NCI-H2171 (cell line): ENCODE results near the gene ARRB1.

ENCODE experiments used
- DNase-seq: peaks from one replicate; lab custom pipeline; 2025; lab: John Stamatoyannopoulos, UW

The ARRB1 gene

GRCh38 chr11:75273411-75274391 is 77.8 kb downstream of the ARRB1 start:
- no peak for DNase-seq

GRCh38 chr11:75272821-75273301 is 78.6 kb downstream of the ARRB1 start:
- no peak for DNase-seq

- DNase-seq = no peak
These were observed 79.1 kb downstream of the ARRB1 start for GRCh38 chr11:75272391-75272790.

- DNase-seq = no peak
These were observed 79.7 kb downstream of the ARRB1 start for GRCh38 chr11:75271730-75272129.

- no peak for DNase-seq
These were observed 80.5 kb downstream of the ARRB1 start for GRCh38 chr11:75270896-75271418.

- no peak for DNase-seq
These were observed 81.6 kb downstream of the ARRB1 start for GRCh38 chr11:75269896-75270295.

- DNase-seq = no peak
These were observed 82.1 kb downstream of the ARRB1 start for GRCh38 chr11:75269367-75269660.

GRCh38 chr11:75268626-75269366 is 82.7 kb downstream of the ARRB1 start:
- no peak for DNase-seq

- DNase-seq = no peak
These were observed 84.1 kb downstream of the ARRB1 start for GRCh38 chr11:75267171-75267970.

GRCh38 chr11:75265851-75266531 is 85.5 kb downstream of the ARRB1 start:
- DNase-seq = no peak

- no peak for DNase-seq
These were observed 86.5 kb downstream of the ARRB1 start for GRCh38 chr11:75264971-75265370.

GRCh38 chr11:75264356-75264755 is 87.1 kb downstream of the ARRB1 start:
- no peak for DNase-seq

GRCh38 chr11:75263944-75264349 is 87.5 kb downstream of the ARRB1 start:
- DNase-seq = no peak

GRCh38 chr11:75262961-75263852 is 88.3 kb downstream of the ARRB1 start:
- DNase-seq = no peak

- DNase-seq = no peak
These were observed 89.0 kb downstream of the ARRB1 start for GRCh38 chr11:75262436-75262835.

GRCh38 chr11:75261902-75262361 is 89.5 kb downstream of the ARRB1 start:
- DNase-seq = no peak

- DNase-seq = no peak
These were observed 90.9 kb downstream of the ARRB1 start for GRCh38 chr11:75260396-75261170.

- DNase-seq = no peak
These were observed 97.1 kb downstream of the ARRB1 start for GRCh38 chr11:75254326-75254725.

- no peak for DNase-seq
These were observed 101.8 kb downstream of the ARRB1 start for GRCh38 chr11:75249704-75250103.

GRCh38 chr11:75248924-75249256 is 102.6 kb downstream of the ARRB1 start:
- DNase-seq = no peak
